ENCODE measurements around the gene GRIN3B.

The GRIN3B gene

DNA sequence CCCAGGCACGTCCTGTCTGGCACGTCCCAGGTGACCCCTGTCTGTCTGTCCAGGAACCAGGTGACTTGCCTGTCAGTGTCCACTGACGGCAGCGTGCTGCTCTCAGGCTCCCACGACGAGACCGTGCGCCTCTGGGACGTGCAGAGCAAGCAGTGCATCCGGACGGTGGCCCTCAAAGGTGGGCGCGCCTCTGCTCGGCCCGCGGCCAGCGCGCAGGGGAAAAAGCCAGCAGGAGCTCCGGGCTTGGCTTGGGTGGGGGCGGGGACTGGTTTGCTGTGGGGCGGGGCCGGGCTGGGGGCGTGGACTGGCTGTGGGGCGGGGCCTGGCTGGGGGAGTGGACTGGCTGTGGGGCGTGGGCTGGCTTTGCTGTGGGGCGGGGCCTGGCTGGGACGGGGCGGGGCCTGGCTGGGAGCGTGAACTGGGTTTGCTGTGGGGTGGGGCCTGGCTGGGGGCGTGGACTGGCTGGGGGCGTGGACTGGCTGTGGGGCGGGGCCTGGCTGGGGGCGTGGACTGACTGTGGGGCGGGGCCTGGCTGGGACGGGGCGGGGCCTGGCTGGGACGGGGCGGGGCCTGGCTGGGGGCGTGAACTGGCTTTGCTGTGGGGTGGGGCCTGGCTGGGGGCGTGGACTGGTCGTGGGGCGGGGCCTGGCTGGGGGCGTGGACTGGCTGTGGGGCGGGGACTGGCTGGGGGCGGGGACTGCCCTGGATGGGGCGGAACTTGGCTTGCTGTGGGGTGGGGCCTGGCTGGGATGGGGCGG, 8.9 kb upstream of the GRIN3B start:
- DNase-seq (ENCODE audit: low read depth) = no peak

DNA sequence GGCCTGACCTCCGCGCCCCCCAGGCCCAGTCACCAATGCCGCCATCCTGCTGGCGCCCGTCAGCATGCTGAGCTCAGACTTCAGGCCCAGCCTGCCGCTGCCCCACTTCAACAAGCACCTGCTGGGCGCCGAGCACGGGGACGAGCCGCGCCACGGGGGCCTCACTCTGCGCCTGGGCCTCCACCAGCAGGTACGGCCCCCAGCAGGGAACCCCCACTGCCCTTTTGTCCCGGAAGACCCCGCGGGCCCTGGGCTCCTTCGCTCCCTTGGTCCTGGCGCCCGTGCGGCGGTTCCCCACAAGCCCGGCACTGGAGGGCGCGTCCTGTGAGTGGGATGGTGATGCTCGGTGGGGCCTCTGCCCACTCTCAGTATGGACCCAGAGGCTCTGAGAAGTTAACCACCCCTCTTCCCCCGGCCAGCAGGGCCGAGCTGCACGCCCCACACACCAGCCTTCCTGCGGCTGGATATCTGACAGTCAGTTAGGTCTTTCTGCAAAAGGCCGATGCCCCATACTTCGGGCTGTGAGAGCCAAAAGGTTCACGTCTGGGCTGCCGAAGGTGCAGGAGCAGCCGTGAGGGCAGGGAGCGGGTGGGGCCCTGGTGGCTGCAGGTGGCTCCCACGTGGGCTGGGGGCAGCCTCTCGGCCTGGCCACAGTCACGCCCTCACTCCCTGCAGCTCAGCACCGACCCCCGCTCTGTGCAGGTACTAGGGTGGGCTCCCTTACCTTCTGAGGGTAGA, 8.1 kb upstream of the GRIN3B start:
- DNase-seq (ENCODE audit: low read depth) = no peak

DNA sequence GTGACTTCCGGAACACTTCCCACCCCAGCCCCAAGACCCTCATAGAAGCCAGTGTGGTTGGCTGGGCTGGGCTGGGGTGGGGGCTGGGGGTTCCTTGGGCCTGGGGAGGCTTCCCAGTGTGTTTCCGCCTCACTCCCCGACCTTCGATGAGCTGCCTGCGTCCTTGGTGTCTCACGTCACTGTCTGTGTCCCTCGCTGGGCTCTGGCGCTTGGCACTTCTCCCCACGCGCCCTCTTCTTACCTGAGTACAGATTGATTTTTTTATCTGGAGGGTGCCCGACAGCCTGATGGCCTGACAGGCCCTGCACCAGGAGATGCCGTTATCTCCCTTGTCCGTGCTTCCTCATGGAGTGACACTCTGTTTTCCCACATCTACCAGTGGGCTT, 7.6 kb upstream of the GRIN3B start:
- no peak for DNase-seq (ENCODE audit: low read depth)

DNA sequence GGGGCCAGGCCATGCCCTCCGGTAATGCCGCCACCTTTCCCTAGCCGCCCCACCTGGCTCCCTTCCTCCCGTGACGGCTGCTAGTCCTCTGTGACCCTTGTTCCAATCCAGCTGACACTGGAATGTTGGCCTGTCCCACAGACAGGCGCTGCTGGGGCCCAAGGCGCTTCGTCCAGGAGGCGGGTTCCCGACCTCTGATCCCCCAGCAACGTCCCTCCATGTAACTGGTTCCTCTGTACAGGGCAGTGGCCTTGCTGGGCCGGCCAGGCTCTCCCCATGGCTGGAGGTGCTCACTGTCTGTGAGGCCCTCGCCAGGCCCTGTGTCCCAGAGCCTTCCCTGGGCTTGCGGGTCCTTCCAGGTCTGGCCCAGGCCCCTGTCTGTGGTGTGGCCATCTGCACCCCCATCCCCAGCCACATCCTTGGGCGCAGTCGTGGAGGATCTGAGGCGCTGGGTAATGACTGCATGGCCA, 6.8 kb upstream of the GRIN3B start:
- DNase-seq (ENCODE audit: low read depth) = no peak

DNA sequence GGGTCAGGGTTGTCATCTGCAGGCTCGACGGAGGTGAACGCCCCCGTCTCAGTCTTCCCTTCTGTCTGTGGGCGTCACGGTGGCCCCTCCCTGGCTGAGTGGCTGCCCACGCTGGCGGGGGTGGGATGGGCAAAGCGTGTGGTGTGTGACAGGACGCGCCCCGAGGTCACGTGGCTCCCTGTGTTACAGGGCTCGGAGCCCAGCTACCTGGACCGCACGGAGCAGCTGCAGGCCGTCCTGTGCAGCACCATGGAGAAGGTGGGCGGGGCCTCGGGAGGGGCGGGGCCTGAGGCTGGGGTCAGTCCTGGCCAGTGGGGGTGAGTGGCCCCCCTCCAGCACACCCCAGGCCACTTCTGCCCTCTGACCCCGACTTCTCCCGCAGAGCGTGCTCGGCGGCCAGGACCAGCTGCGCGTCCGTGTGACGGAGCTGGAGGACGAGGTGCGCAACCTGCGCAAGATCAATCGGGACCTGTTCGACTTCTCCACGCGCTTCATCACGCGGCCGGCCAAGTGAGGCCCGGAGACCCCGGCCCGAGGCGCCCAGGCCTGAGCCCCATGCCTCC, 6.3 kb upstream of the GRIN3B start:
- no peak for DNase-seq (ENCODE audit: low read depth)

DNA sequence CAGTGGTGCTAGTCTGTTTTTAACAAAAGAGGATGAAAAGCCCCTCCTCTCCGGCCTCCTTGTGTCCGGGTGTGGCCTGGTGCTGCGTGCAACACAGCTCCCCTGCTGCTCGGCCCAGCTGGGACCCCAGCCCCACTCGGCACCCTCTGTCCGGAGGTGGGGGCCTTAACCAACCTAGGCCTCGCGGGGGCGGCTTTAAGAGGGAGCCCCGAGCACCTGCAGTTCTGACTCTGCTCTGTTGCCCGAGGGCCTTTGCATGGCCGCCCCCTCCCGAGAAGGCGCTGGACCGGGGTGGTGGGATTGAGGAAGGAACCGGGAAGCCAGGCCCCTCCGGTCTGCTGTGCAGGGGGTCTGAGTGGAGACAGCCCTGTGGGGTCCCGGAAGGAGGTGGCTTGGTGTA, 5.7 kb upstream of the GRIN3B start:
- no peak for DNase-seq (ENCODE audit: low read depth)

DNA sequence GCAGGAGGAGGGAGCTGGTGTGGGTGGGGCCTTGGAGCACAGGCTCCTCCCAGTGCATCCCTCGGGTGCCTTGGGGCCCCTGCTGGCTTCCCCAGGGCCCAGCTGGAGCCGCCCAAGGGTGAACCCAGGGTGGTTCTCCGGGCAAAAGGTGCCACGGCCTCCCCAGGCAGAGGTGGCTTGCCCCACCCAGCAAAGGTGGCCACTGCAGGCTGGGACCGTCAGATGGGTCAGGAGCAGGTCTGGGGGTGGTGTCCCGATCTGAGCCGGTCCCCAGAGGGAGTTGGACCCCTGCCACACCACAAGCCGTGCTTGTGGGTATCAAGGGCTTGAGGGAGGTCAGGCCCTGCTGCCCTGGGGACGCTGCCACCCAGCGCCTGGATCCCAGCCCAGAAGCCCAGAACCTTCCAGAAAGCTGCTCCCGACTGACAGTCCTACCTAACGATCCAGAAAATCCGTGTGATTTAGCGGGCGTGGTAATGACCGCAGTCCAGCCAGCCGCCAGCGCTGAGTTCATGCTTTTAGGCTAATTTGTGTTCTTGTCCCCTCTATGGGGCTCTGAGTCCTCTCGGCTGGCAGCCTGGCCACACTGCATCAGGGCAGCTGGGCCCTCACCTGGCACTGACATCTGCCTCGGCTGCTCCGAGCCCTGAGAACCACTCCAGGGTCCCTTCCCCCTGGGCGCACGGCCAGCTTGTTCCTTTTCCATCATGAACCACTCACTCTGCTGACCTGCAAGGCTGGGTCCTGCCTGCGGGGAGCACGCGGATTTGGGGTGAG, 5.0 kb upstream of the GRIN3B start:
- DNase-seq (ENCODE audit: low read depth) = no peak

DNA sequence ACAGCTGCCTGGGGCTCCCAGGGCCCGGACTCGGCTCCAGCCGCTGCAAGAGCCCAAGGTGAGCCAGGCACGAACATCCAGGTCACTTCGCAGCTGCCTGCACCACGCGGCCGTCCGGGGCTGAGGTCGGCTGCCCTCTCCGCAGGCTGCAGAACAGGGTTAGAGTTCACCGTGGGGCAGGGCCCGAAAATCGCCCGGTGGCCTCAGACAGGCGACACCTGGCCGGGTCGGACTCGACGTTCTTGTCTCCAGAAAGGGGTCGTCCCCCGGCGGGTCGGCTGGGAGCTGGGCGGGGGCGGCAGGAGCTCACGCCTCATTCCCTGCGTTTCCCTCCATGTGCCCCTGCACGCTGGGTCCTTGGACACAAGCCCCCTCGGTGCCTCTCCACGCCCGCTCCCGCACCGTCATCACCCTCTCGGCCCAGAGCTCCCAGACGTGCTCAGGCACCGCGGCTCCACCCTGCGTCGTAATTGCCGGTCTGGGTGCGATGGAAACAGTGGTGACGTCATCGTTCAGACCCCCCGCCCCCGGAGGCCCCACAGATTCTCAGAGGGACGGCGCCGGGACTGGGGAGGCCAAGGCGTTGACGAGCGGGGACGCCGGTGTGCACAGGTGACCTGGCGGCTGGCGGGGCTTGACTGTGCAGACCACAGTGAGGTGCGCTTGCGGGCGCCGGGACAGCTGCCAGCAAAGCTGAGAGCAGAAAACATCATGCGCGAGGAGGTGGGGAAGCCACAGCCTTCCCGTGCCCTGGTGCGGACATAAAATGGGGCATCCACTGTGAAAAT, 4.0 kb upstream of the GRIN3B start:
- DNase-seq (ENCODE audit: low read depth) = no peak

DNA sequence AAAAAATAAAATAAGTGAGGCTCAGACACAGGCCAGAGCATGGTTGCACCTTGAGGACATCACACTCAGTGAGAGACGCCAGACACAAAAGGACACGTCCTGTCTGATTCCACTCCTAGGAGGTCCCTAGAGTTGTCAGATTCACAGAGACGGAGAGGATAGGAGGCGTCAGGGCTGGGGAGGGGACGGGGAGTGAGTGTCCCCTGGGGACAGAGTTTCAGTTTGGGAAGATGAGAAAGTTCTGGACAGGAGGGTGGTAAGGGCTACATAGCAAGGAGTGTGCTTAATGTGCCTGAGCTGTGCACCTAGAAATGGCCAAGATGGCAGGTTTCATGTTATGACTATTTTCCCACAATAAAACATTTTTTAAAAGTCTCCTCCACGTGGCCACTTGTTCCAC, 2.2 kb upstream of the GRIN3B start:
- DNase-seq (ENCODE audit: low read depth) = no peak

DNA sequence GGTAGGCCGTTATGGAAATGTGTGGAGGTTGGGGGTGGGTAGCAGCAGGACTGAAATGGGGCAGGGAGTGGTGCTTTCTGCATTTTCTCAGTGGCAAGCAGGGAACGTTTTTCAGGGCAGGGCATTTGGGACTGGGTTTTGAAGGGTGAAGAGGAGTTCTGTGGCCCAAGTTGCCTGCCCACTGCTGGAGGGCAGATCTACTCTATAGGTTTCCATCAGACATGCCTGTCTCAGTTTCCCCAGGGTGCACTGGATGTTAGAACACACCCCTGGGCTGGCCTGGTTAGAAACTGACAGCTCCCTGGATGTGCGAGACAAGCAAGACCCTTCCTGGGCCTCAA, 870 bp upstream of the GRIN3B start:
- DNase-seq (ENCODE audit: low read depth) = no peak

DNA sequence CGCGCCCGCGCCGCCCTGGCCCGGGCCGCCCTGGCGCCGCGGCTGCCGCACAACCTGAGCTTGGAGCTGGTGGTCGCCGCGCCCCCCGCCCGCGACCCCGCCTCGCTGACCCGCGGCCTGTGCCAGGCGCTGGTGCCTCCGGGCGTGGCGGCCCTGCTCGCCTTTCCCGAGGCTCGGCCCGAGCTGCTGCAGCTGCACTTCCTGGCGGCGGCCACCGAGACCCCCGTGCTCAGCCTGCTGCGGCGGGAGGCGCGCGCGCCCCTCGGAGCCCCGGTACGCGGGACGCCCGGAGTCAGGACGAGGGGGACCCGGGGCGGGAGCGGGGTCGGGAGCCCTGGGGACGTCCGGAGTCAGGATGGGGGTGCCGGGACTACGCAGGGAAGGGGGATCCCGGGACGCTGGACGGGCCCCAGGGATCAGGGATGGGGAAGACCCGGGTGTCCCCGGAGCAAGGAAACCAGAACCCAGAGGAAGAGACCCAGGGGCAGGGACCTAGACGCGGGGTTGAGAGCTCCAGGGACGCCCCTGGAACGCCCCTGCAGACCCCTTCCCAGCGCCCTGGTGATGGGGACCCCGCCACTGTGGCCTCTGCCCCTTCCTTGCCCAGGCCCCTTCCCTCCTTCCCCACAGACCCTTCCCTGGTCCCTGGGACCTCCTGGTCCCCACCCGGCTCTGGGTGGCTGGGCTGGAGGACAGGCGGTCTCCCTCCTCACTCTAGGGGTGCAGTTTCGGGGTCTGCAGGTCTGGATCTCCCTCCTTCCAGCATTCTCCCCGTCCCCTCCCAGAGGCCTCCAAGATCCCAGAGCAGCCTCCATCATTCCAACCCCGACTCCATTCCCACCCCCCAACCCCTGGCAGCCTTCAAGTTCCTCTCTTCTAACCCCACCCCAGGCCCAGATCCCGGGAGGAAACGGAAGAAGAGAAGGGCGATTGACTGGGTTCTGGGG, 645 bp downstream of the GRIN3B start:
- DNase-seq (ENCODE audit: low read depth) = no peak

DNA sequence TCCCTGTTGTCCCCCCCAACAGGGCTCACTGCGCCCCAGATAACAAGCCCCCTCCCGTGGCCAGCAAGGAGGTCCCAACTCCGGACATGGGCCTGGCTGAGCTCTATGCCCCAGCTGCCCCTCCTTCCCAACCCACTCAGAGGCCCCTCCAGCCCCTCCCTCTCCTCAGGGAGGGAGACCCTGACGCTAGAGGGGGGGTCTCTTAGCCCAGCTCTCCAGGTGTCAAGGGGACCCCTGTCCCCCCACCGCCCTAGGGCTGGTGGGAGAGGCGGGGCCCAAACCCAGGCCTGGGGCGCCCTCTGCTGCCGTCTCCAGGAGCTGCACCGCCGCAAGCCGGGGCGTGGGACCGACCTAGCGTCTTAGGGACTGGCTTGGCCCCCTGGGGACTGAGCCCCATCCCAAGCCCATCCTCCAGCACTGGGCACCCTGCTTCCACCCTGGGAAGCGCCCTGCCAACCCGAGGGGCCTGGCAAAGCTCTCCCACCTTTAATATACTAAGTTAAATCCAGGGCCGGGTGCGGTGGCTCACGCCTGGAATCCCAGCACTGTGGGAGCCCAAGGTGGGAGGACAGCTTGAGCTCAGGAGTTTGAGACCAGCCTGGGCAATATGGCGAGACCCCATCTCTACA, 1.4 kb downstream of the GRIN3B start:
- DNase-seq (ENCODE audit: low read depth) = no peak

DNA sequence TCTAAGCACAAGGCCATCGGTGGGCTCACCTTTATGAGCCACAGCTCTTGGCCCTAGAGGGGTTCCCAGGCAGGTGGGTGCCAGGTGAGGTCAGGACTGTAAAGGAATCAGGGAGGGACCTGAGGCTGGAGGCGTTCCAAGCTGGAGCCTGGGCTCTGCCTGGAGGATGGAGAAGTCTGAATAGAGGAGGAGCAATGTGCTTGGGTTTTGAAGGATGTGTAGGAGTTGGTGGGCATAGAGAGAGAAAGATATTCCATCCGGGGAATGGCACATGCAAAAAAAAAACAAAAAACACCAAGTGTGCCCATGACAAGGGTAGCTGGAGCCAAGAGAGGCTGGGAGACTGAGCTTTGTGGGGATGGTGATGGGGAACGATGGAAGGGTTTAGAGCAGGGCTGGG, 2.4 kb downstream of the GRIN3B start:
- DNase-seq (ENCODE audit: low read depth) = no peak

DNA sequence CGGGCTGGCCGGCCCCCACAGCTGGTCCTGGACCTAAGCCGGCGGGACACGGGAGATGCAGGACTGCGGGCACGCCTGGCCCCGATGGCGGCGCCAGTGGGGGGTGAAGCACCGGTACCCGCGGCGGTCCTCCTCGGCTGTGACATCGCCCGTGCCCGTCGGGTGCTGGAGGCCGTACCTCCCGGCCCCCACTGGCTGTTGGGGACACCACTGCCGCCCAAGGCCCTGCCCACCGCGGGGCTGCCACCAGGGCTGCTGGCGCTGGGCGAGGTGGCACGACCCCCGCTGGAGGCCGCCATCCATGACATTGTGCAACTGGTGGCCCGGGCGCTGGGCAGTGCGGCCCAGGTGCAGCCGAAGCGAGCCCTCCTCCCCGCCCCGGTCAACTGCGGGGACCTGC, 3.1 kb downstream of the GRIN3B start:
- DNase-seq (ENCODE audit: low read depth) = no peak

DNA sequence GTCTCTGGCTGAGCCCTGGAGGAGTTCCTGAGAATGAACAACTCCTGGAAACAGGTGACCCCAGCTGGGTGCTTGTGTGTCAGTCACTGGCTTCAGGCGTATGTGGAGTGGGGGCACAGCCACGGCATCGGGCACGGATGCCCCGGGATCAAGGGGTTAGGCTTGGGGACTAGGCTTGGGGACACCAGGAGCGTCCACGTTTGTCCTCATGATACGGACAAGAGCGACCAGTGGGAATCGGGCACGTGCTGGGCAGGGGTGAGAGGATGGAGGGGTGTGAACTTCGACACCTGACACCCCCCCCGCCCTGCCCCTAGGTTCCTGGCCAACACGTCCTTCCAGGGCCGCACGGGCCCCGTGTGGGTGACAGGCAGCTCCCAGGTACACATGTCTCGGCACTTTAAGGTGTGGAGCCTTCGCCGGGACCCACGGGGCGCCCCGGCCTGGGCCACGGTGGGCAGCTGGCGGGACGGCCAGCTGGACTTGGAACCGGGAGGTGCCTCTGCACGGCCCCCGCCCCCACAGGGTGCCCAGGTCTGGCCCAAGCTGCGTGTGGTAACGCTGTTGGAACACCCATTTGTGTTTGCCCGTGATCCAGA, 4.1 kb downstream of the GRIN3B start:
- DNase-seq (ENCODE audit: low read depth) = no peak

DNA sequence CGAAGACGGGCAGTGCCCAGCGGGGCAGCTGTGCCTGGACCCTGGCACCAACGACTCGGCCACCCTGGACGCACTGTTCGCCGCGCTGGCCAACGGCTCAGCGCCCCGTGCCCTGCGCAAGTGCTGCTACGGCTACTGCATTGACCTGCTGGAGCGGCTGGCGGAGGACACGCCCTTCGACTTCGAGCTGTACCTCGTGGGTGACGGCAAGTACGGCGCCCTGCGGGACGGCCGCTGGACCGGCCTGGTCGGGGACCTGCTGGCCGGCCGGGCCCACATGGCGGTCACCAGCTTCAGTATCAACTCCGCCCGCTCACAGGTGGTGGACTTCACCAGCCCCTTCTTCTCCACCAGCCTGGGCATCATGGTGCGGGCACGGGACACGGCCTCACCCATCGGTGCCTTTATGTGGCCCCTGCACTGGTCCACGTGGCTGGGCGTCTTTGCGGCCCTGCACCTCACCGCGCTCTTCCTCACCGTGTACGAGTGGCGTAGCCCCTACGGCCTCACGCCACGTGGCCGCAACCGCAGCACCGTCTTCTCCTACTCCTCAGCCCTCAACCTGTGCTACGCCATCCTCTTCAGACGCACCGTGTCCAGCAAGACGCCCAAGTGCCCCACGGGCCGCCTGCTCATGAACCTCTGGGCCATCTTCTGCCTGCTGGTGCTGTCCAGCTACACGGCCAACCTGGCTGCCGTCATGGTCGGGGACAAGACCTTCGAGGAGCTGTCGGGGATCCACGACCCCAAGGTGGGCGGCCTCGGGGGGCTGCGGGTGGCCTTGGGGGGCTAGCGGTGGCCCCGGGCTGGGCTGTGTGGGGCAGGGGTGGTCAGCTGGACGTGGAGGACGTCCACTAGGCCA, 4.8 kb downstream of the GRIN3B start:
- no peak for DNase-seq (ENCODE audit: low read depth)

DNA sequence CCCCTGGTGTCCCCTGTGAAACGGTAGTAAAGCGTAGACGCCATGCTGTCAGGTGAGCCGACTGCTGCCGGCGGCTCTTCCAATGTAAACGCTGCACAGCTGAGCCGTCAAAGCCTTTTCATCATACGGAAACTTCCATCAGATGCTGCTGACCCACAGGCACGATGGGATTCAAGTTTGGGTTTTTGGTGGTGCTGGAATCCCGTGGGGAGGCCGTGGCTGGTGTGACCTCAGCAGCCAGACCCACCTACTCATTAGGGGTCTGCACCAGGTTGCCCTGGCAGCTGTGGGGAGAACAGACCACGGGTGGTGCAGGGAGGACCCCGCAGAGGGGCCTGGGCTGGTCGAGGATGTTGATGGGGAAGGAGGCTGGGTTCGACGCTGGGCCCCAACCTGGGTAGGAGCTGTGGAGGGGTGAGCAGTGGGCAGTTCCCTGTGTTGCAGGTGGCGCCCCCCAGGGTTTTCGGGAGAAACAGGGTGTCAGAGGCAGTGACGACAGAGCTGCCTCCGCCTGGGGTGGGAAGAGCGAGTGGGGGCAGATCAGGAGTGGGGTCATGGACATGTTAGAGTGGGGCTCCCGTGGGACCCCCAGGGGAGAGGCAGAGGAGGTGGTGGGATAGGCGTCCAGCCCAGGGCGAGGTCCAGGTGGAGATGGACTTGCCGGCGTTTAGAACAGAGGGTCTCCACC, 6.6 kb downstream of the GRIN3B start:
- no peak for DNase-seq (ENCODE audit: low read depth)
